GM21737 (cell line): Measurements from ENCODE around the gene FAM210B.
"Not testable (repeated sequence)": the region's sequence is repeated elsewhere in the genome, so short reads cannot be mapped to it uniquely, and the experiment has no call there.

Experiments used
- ATAC-seq: cut with Tn5 transposase; IDR thresholded peaks from one replicate; pipeline ENCODE4 v1.9.1; 2021; ENCODE audit warnings: mild to moderate bottlenecking, moderate library complexity; ENCODE audit not compliant: unreplicated experiment

The FAM210B gene

DNA sequence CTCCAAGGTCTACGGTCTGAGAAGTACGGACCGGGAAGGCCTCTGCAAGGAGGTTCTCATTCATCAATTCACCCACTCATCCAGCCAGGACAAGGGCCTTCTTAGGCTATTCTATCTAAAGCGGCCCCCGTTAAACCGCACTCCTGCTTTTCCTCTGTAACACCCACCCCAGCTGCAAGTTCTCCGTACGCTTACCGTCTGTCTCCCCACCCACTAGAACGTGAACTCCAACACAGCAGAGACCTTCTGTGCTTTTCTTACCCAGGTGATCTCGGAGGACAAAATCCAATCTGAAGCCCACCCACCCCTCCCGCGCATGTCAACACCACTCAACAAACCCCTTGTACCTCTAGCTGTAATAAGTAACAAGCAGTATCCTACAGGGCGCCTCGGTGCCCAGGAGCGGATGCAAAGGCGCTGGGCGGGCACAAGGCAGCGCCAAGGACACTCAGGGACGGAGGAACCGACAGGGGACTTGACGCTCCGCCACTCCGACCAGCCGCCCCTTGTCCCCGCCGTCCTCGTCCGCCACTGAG, 32.9 kb downstream of the FAM210B start:
- ATAC-seq: peak; percentile 38

DNA sequence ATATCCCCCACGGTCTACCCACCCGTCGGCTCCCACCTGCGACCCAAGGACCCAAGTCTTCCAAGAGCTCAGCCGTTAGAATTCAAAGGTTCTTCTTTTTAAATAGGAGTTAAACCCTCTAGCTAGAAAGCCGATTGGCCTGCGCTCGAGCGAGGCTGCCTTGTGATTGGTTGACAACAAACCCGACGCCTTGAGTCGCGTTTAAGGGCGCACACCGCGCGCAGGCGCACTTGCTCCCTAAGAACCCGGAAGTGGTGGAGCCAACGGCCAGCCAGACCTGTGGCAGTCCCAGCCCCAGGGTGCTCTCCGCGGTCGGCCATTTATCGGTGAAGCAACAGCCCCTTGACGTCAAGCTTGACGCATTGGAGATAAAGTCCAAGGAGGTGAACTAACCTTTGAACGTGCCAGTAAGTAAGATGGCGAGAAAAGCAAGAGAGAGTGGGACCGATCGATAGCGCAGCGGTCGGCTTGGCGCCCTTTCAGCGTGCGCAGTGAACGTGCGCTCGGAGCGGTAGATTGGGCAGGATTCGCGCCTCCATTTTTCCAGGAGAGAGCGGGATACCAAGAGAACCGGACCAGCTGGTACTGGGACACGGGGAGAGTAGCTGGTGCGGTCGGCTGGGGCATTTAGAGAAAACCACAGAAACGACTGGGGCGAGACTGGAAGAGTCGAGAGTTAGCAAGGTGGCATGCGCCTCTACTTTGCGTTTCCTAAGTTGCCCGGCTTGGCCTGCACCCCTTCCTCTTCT, 33.5 kb downstream of the FAM210B start, which contains the start of the genes AURKA and CSTF1:
AURKA (minus strand) TSS at position 84 of the 749 bp plus-strand sequence. CDS start 4,018 bp downstream, outside the sequence.
CSTF1 (plus strand) TSS at position 514 of the 749 bp plus-strand sequence. CDS start 2,908 bp downstream, outside the sequence.
- ATAC-seq: peak; percentile 91

DNA sequence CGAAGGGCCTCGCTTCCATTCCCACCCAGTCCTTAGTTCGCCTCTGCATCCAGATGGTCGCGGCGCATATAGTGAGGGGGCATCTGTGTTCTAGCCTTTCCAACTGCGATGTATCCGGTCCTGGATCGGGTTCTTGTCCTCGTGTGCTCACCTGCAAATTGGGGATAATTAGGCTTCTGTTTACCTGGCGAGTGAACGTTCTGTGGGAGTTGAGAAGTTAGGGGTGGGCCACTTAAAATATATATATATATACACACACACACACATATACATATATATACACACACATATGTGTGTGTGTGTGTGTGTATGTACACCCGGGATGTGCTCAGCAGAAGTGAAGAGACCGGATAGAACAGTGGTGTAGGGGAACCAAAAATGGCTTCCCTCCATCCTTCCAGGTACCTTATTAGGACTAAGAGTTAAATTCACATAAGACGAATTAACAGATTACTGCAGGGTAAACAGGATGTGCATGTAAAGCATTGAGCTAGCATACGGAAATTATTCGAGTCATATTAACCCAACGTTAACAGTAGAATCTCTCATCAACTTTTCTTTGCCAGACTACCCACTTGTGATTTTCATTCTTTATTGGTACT, 34.2 kb downstream of the FAM210B start:
- no peak for ATAC-seq

DNA sequence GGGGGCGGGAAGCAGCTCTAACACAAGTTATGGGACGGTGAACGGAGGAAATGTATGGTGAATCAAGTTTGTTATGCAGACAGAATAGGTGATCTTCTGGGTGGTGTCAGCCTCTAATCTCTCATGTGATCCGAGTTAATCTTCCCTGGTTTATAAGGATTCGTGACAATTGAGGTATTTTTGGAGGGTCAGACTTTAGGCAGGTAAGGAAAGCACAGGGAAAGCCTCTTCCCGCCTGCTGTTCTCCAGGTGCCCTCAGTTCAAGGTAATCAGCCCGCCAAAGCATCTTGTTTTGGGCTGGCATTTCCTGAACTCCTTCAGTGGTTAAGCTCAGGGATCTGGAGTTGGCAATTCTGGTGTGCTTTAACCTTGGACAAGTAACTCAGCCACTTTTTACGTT, 34.9 kb downstream of the FAM210B start:
- no peak for ATAC-seq

DNA sequence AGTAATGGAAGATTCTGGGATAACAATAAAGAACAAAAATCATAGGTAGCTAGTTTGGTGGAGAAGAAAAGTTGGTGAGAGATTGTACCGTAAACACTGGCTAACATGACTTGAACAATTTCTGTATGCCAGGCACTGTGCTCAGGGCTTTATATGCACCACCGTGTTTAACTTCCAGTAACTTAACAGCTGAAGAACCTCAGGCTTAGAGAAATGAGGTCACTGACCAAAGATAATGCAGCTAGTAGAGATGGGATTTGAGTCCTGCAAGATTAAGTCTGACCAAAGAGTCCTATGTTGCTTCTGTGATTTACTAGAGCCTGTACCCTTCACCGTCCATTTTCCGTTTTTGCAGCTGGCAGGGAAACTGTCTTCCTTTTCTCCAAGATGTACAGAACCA, 36.4 kb downstream of the FAM210B start:
- no peak for ATAC-seq

DNA sequence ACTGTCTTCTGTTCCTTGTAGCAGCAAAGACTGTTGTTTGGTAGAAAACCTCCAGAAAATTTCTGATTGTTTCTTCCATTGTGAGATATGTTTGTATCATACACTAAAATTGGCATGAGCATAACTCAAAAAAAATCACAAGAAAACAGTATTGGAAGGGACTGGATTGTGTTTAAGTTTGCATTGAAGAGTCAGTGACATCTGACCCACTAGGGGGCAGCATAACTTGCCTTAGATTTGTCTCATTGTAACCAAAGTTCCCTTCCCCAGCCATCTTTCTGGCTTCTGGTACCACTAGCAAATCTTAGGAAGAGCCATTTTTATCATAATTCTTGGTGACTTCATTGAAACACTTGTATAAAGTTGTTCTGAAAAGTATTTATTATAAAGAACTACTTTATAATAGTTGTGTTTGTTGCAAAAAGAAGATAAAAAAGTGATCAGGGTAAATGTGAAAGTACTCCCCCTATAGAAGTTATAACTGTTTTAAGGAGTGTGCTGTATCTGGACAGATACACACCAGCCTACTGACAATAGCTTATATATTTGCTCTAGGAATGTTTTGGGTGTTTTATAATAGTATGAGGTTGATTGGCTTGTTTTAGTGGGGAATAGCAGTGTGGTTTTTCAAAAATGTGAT, 41.3 kb downstream of the FAM210B start:
- peak; percentile 60 for ATAC-seq

DNA sequence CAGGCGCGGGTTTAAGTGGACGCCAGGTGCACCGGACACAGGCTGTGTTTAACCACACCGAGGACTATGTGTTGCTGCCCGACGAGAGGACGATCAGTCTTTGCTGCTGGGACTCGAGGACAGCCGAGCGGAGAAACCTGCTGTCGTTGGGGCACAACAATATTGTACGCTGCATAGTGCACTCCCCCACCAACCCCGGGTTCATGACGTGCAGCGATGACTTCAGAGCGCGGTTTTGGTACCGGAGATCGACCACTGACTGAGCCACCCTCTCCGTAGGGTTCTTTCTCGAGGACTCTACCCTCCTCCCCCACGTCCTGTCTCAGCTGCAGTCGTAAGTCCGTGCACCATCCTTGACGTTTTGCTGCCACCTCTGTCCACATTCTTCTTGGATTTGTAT, 44.7 kb downstream of the FAM210B start:
- ATAC-seq: no peak

DNA sequence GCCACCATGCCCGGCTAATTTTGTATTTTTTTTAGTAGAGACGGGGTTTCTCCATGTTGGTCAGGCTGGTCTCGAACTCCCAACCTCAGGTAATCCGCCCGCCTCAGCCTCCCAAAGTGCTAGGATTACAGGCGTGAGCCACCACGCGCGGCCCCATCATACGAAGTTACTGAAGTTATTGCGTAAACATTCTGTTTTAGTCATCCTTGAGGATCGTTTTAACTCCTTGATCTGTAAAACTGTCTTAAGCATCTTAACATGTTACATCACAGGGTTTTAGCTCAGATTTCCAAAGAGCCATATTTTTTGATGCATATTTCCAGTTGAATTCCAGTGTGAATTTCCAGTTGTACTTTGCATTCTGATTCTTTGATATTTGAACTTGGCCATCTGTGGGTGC, 46.6 kb downstream of the FAM210B start:
- ATAC-seq: not testable (repeated sequence)

DNA sequence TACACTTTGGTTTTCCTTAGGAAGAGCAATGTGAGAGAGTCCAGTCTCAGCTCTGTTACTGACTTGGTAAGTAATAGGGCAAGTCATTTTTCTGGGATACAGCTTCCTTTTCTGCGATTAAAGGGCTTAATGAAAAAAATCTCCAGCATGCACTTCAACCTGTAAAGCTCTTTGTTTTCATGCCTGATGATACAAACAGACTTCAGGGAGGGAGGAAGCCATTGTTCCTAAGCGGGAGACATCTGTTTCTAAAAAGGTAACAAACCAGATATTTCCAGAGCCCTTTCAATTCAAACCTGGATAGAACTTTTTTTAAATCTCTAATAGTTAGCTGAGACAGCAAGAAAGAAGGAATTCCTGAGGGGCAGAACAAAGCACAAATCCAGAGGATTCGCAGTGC, 48.1 kb downstream of the FAM210B start:
- ATAC-seq: no peak

DNA sequence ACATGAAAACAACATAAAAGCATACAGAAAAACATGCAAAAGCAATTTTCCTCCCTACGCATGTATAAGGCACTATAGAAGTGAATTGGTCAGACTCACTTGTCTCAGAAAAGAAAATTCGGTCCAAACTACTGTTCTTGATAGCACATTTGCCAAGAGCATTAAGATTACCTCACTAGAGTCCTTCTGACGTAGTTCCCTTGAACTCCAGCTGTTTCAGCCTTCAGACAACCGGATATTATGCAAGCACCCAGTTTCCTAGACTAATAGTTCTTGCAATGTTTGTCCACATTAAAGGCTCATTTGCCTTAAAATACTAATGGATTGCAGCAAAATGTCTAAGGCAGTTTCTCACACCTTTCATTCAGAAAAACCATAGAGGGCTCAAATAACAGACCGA, 50.7 kb downstream of the FAM210B start:
- ATAC-seq: no peak

DNA sequence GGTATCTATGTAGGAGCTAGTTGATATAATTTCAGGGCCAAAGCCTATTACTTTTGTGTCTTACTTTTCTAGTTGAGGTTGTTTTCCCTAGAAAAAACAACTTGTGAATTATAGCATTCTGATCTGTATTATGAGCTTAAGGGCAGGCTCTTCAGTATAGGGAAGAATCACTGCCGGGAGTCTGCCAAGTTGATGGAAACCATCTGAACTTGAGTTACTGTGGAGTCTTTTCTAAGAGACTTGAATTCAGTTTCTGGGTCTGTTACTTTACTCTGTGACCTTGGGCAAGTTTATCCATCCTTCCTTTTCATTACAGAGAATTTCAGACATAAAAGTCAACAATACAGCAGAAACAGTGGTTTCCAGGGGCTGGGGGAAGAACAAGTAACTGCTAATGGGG, 51.2 kb downstream of the FAM210B start:
- ATAC-seq: no peak

DNA sequence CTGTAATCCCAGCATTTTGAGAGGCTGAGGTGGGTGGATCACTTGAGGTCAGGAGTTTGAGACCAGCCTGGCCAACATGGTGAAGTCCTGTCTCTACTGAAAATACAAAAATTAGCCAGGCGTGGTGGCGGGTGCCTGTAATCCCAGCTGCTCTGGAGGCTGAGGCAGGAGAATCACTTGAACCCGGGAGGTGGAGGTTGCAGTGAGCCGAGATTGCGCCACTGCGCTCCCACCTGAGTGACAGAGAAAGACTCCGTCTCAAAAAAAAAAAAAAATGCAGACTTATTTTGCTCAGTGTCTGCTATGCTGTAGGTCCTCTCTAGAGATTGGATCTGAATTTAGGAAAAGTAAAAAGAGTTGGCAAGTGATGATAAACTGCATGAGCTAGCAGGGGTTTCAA, 52.5 kb downstream of the FAM210B start:
- ATAC-seq: not testable (repeated sequence)

DNA sequence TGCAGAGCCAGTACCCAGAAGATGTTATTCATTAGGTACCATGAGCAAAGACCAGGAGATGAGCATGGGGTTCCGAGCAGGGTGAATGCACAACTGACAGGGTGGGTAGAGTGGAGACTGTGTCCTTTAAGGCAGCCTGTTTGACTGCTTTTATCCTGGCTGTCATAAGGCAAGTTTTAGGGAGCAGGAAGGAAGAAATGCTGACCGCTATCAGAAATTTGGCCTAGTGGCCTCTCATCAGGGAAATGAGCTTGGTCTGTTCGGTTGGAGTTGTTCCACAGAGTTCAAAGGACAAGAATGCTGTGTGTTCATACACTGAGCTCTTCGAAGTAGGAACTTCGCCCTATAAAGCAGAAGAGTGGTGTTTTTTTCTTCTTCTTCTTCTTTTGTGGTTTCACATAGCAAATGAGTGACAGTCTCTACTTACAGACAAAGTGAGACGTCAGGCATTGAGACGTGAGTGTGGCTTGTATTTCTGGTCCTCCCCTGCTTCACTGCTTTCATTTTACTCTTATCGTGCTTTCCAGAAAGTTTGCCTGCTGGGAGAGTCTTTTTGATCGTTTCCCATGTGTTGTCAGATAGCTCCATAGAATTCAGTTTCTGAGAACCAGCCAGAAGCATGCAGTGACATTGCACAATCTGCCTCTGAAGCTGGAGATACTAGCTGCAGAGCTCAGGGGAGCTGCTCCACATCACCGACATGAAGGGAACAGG, 53.1 kb downstream of the FAM210B start, which contains the start of gene CASS4:
CASS4 (plus strand) TSS at position 502 of the 714 bp plus-strand sequence; CDS start at position 701, 199 bp downstream.
- peak; percentile 62 for ATAC-seq

DNA sequence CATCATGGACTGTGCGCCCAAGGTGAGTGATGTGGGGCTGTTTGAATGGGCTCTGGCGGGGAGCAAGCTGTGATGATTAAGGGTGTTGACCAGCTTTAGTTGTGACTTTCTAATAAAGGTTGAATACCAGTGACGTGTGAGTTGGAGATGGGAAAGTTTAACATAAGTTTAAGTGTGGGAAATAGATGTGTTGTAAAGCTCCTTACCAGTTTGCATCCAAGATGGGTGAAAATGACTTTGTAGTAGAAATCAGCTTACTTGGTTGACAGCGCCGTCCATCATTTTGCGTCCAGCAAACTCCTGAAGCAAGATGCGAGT, 53.7 kb downstream of the FAM210B start:
- no peak for ATAC-seq

DNA sequence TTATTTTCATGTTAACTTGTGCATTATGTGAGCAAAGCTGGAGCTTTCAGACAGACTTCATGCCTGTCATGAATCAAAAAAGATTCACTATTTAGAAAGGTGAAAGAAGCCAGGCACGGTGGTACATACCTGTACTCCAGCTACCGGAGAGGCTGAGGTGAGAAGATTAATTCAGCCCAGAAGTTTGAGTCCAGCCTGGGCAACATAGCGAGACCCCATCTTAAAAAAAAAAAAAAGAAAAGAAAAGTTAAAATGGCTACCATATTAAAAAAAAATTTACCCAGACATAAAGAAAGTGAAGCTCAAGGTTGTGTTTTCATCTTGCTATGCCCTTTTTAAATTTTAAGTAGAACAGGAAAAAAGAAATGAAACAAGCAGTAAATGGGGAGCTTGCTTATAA, 54.2 kb downstream of the FAM210B start:
- ATAC-seq: no peak

DNA sequence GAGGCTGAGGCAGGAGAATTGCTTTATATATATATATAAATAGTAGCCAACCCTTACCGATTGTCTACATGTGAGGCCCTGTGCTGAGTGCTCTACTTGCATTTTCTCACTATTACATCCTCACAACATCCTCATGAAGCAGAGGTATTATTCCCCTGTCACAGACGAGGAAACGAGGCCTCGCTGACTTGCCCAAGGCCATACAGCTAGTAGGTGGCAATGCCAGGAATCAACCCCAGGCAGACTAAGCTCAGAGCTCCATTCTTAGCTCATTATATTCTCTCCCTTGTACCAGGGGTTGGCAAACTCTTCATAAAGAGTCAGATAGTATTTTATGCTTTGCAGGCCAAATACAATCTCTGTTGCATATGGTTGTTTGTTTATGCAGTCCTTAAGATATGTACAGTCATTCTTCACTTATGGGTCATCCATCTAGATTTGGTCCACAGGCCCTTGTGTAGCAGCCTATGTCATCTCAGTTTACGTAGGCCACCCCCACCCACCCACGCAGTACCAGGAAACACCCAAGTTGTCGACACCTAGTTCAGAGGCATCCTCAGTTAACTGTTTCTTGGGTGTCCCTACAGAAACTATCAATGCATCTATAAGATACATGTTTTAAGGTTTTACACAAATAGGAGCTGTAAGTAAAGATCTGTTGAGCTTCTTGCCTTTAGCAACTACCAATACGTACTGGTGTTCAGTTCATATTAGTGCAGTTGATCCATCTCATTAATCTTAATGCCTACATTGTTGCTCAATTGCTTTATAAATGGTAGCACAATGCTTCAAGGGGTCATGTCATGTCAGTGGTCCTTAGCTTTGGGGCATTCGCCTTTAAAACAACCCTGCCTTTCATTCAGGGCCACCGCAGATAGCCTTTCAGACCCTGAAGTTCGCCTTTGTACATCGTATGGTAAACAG, 56.3 kb downstream of the FAM210B start:
- ATAC-seq: no peak

DNA sequence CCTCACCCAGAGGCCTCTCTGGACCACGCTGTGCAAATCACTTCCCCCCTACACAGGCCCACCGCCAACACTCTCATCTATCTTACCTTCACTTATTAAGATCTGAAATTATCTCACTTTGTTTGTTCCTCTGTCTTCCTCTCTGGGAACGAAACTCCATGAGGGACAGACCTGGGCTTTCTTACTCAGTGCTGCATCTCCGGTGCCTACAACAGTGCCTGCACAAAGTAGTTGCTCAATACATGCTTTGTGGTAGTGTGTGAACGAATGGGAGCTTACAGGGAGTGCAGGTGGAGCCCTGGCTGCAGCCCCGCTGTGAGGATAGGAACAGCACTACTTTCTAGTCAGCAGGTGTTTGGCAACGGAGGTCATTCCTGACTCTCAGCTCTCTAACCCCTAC, 58.6 kb downstream of the FAM210B start:
- ATAC-seq: no peak

DNA sequence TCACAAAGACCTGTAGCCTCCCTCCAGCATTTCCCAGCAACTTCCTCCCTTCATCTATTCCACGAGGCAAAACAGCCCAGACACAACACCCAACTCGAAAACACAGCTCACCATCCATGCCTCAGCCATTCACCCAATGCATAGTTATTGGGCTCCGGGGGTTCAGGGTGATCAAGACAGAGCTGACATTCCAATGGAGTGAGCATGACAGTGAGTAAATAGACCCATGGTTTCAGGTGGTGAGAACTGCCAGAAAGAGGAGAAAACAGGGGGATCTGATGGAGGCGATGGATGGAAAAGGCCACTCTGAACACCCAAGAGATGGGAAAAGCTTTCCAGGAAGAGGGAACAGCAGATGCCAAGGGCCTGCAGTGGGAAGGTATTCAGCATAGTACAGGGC, 59.1 kb downstream of the FAM210B start:
- no peak for ATAC-seq
